GM12801 (cell line): ENCODE results near the gene NAP1L3.

Source experiments
- TF ChIP-seq, protein P1 (sequence below): IDR thresholded peaks from one replicate; pipeline ENCODE4 v1.5.1; 2011; ENCODE audit warnings: control low read depth; ENCODE audit not compliant: insufficient read length; ENCODE audit errors: extremely low read depth

Gene NAP1L3

DNA sequence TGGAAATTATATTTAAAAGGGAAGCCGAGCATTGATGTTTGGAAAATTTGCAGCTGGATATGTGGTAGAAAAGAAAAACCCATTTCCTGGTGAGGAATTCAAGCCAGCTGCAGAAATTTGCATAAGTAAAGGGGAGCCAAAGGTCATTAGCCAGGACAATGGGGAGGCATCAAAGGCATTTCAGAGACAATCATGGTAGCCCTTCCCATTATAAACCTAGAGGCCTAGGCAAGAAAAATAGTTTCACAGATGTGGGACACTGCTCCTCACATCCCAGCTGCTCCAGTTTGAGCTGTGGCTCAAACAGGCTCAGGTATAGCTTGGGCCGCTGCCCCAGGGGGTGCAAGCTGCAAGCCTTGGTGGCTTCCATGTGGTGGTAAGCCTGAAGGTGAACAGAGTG is 35.8 kb downstream of the NAP1L3 start:
- TF ChIP-seq, protein P1, sequence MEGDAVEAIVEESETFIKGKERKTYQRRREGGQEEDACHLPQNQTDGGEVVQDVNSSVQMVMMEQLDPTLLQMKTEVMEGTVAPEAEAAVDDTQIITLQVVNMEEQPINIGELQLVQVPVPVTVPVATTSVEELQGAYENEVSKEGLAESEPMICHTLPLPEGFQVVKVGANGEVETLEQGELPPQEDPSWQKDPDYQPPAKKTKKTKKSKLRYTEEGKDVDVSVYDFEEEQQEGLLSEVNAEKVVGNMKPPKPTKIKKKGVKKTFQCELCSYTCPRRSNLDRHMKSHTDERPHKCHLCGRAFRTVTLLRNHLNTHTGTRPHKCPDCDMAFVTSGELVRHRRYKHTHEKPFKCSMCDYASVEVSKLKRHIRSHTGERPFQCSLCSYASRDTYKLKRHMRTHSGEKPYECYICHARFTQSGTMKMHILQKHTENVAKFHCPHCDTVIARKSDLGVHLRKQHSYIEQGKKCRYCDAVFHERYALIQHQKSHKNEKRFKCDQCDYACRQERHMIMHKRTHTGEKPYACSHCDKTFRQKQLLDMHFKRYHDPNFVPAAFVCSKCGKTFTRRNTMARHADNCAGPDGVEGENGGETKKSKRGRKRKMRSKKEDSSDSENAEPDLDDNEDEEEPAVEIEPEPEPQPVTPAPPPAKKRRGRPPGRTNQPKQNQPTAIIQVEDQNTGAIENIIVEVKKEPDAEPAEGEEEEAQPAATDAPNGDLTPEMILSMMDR, result no peak
